Melanocyte of skin (primary cell): Measurements from ENCODE around the gene TRIM38. TPM values are rescaled to one million over a fixed set of nuclear protein-coding genes. Genes with fewer than 3 reads are reported as not detected.

ENCODE experiments used
- small RNA-seq, 2 donors: library from RNA; depleted of rRNA; stranded (forward); fragments of <200 nt; gene quantifications; one replicate each; pipeline ENCODE3, GENCODE V24; 2012
- total RNA-seq, 2 donors: library from RNA; depleted of rRNA; stranded (reverse); fragments of >200 nt; gene quantifications; 2 replicates each; pipeline ENCODE4 v1.2.3, GENCODE V29; 2012

The TRIM38 gene, protein sequence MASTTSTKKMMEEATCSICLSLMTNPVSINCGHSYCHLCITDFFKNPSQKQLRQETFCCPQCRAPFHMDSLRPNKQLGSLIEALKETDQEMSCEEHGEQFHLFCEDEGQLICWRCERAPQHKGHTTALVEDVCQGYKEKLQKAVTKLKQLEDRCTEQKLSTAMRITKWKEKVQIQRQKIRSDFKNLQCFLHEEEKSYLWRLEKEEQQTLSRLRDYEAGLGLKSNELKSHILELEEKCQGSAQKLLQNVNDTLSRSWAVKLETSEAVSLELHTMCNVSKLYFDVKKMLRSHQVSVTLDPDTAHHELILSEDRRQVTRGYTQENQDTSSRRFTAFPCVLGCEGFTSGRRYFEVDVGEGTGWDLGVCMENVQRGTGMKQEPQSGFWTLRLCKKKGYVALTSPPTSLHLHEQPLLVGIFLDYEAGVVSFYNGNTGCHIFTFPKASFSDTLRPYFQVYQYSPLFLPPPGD
- 10 to 100 TPM; 13.1 to 17.3 TPM for total RNA-seq

DNA sequence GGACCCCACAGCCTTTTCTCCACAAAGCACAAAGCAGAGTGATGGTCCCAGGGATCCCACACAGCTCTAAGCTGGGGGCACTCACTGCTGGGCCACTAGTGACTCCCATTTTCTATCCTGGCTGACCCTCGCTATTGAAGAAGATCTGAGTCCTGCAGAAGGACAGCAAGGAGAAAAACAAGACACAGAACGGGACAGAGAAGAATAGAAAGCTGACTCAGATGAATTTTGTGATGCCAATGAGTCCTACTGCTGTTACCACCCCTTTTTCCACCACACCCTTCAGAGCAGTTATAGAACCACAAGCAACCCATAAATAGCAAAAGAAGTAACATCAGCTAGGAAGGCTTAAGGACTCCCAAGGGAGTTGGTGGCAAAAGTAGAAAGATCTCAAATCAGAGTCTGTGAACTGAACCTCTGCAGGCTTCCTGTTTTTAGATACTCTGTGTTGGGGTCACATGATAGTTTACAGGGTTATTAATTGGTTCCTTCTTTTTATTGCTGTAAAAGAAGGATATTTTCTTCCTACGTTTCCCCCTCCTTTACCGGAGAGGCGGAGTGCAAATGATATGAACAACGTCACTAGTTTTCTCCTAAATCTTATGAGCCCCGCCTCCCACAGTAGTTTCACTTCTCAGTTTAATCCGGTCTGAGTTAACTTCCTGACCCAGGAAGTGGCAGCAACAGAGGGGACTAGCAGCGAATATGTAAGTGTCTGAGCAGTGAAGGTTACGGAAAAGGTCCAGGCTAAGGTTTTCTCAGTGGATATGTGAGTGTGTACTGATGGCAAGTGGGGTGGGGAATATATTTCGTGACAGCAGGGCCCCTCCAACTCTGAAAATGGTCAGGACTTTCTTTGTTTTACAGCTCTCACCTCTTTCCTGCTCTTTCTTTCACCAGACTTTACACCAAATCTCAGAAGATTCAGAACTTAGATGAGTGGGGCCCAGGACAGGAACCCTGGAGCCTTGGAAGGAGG lies at the start of gene TRIM38:
TRIM38 (plus strand) TSS at position 654 of the 979 bp plus-strand sequence. CDS start 3,721 bp downstream, outside the sequence.

DNA sequence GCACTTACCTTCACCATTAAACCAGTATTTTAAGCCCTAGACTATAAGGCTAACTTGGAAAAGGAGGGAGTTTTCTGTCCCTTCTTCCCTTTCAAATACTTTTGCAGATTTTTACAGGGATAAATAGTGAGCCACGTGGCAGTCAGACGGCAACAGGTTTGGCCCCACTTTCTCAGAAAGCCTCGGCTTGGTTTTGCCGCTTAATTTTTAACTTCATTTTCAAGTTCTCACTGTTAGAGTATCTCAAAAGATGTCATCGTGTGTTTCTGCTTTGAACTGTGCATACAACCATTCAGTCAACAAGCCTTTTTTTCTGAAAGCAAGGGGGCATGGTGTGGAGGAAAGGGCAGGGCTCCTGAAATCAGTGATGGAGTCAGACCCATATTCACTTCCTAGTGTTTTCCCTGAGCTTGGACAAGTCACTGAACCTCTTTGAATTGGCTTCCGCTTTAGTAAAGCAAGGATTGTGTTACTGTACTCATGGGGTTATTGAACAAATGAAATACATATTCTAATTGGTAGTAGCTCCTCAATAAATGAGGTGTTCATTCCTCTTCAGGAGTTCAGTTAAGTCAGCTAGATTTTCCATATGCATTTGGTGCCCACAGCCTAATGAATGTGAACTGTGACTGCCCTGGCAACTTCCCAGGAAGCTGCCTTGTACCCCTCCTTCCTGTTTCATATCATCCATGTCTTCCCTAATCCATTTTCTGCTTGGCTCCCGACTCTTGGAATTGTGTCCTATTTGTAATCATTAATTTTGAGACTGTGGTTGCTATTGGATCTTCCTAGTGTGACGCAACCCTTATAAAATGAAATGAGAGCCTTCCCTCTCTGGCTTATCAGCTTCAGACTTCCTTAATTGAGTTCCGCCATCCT lies 31.8 kb upstream of the TRIM38 start, which contains the start of gene SLC17A2:
SLC17A2 (minus strand) TSS at position 160 of the 879 bp plus-strand sequence. CDS start 4,895 bp downstream, outside the sequence.

Small RNA genes lying within 50 kb of the gene (small RNA-seq; reads per million reads assigned to genes)
- gene HIST1H1PS2: 0 reads per million in 2 donors

Other genes with a start within 250 kb of the TRIM38 start
- gene SLC17A4, start 208.1 kb upstream of the TRIM38 start, total RNA-seq: not detected
- not detected for gene SLC17A1, start 130.8 kb upstream of the TRIM38 start, total RNA-seq
- not detected for gene SLC17A3, start 88.6 kb upstream of the TRIM38 start, total RNA-seq
- not detected for gene SLC17A2, start 32.1 kb upstream of the TRIM38 start, total RNA-seq
- gene HFE, start 124.6 kb downstream of the TRIM38 start, total RNA-seq: 10 to 100 TPM; 12.4 to 14.0 TPM